Measurements from ENCODE around the gene LZTFL1.

LZTFL1 gene

GRCh38 chr3:45841757-45842491, at the start of gene LZTFL1:
Gene LZTFL1, minus strand, starts transcription at chr3:45842119. Its CDS starts 128 bp downstream, at chr3:45841991.
- peak; percentile 98 to 99 for DNase-seq

GRCh38 chr3:45890405-45890804, 48.5 kb upstream of the LZTFL1 start:
- DNase-seq: no peak

- no peak for DNase-seq
Observed at GRCh38 chr3:45889337-45889736, 47.4 kb upstream of the LZTFL1 start.

GRCh38 chr3:45887759-45888511, 46.0 kb upstream of the LZTFL1 start:
- no peak for DNase-seq

GRCh38 chr3:45887285-45887684, 45.4 kb upstream of the LZTFL1 start:
- DNase-seq: no peak

GRCh38 chr3:45885979-45886705, 44.2 kb upstream of the LZTFL1 start, which contains the start of gene CCR9:
Gene CCR9, plus strand, starts transcription at chr3:45886543. Its CDS starts 8,391 bp downstream, at chr3:45894934.
- DNase-seq: no peak

GRCh38 chr3:45884368-45885201, 42.7 kb upstream of the LZTFL1 start:
- DNase-seq: no peak

- DNase-seq: no peak
Observed at GRCh38 chr3:45881078-45882022, 39.4 kb upstream of the LZTFL1 start.

- DNase-seq: no peak
Observed at GRCh38 chr3:45880725-45881077, 38.8 kb upstream of the LZTFL1 start.

GRCh38 chr3:45878124-45878523, 36.2 kb upstream of the LZTFL1 start:
- DNase-seq: no peak

- no peak for DNase-seq
Observed at GRCh38 chr3:45874677-45875346, 32.9 kb upstream of the LZTFL1 start.

GRCh38 chr3:45873638-45874037, 31.7 kb upstream of the LZTFL1 start:
- DNase-seq: no peak

GRCh38 chr3:45873036-45873435, 31.1 kb upstream of the LZTFL1 start:
- DNase-seq: no peak

GRCh38 chr3:45872569-45872968, 30.6 kb upstream of the LZTFL1 start:
- no peak for DNase-seq

GRCh38 chr3:45871780-45872179, 29.9 kb upstream of the LZTFL1 start:
- DNase-seq: no peak

- DNase-seq: no peak
Observed at GRCh38 chr3:45870099-45870498, 28.2 kb upstream of the LZTFL1 start.

GRCh38 chr3:45869638-45870037, 27.7 kb upstream of the LZTFL1 start:
- DNase-seq: no peak

GRCh38 chr3:45868650-45869049, 26.7 kb upstream of the LZTFL1 start:
- DNase-seq: no peak

GRCh38 chr3:45868213-45868612, 26.3 kb upstream of the LZTFL1 start:
- DNase-seq: no peak

- DNase-seq: peak in 1 of 2 donors; percentile 10
Observed at GRCh38 chr3:45865563-45865962, 23.6 kb upstream of the LZTFL1 start.

All from inflammatory macrophage treated with lipopolysaccharide for 1 hour (primary cell).